GM23248 (cell line): ENCODE results near the gene M6PR.

ENCODE experiments used
- EZH2 ChIP-seq: fragments of 200-600 bp; sonication (generic); IDR thresholded peaks from 2 replicates; pipeline ENCODE4 v1.6.1; 2018; ENCODE audit warnings: antibody characterized with exemption, mild to moderate bottlenecking; ENCODE audit not compliant: insufficient read depth, poor library complexity, severe bottlenecking
- EZH2phosphoT487 ChIP-seq: fragments of 200-600 bp; sonication (generic); IDR thresholded peaks from 2 replicates; pipeline ENCODE4 v1.6.1; 2018; ENCODE audit warnings: antibody characterized with exemption, moderate library complexity, mild to moderate bottlenecking, low read depth; ENCODE audit not compliant: insufficient read depth

GRCh38 chr12:8922544-8922943, 26.9 kb downstream of the M6PR start:
- TF ChIP-seq EZH2 (no peak), EZH2phosphoT487 (no peak)
